Panc1 (cell line): ENCODE measurements around the gene SNCB.

Experiments
- POLR2AphosphoS5 ChIP-seq: IDR thresholded peaks from 2 replicates; pipeline ENCODE4 v1.6.1; 2012; ENCODE audit warnings: mild to moderate bottlenecking, low read depth, low read length, moderate library complexity
- REST ChIP-seq, 2 experiments: IDR thresholded peaks; 2 replicates each; pipeline ENCODE4 v1.6.1; 2011 to 2012; ENCODE audit warnings: low read depth in 2 of 2, control low read depth in 1 of 2, low read length in 1 of 2, mild to moderate bottlenecking in 1 of 2, moderate library complexity in 1 of 2; ENCODE audit not compliant: insufficient read depth in 1 of 2
- SIN3A ChIP-seq: IDR thresholded peaks from 2 replicates; pipeline ENCODE4 v1.6.1; 2012; ENCODE audit warnings: low read depth, mild to moderate bottlenecking, low read length, moderate library complexity, borderline replicate concordance; ENCODE audit not compliant: insufficient read depth
- TCF7L2 ChIP-seq: IDR thresholded peaks from 2 replicates; pipeline ENCODE4 v1.6.1; 2011; ENCODE audit warnings: mild to moderate bottlenecking, low read depth, low read length, inconsistent platforms
- TF ChIP-seq, protein P1 (sequence below): fragments of 450-650 bp; IDR thresholded peaks from 2 replicates; pipeline ENCODE4 v1.5.1; 2017; ENCODE audit warnings: mild to moderate bottlenecking

DNA sequence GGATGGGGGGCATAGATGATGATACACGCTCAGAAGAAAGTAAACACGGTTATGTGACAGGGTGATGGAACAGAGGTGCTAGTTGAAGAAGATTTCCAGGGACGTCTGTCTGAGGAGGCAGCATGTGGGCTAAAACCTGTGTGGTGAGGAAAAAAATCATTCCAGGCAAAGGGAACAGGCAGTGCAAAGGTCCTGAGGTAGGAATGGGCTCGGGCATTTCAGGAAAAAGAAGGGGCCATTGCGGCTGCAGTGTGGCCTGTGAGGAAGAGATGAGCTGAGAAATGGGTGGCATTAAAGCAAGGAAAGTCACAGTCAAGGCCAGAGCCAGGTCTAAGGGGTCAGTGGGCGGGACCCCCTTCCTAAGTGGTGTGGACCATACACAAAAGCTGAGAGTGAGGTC lies 35.2 kb upstream of the SNCB start:
- TF ChIP-seq, protein P1, sequence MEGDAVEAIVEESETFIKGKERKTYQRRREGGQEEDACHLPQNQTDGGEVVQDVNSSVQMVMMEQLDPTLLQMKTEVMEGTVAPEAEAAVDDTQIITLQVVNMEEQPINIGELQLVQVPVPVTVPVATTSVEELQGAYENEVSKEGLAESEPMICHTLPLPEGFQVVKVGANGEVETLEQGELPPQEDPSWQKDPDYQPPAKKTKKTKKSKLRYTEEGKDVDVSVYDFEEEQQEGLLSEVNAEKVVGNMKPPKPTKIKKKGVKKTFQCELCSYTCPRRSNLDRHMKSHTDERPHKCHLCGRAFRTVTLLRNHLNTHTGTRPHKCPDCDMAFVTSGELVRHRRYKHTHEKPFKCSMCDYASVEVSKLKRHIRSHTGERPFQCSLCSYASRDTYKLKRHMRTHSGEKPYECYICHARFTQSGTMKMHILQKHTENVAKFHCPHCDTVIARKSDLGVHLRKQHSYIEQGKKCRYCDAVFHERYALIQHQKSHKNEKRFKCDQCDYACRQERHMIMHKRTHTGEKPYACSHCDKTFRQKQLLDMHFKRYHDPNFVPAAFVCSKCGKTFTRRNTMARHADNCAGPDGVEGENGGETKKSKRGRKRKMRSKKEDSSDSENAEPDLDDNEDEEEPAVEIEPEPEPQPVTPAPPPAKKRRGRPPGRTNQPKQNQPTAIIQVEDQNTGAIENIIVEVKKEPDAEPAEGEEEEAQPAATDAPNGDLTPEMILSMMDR = no peak
- no peak for TF ChIP-seq POLR2AphosphoS5
- TF ChIP-seq REST (IDR thresholded peaks at IDR 0.05; ENCODE audit: insufficient read depth in 1 of 2, low read depth in 2 of 2, low read length in 1 of 2) = no peak
- TF ChIP-seq TCF7L2 = no peak
- TF ChIP-seq SIN3A = no peak
